Calu3 (cell line): ENCODE results near the gene TRIM10. TPM values are rescaled to one million over a fixed set of nuclear protein-coding genes. Genes with fewer than 3 reads are reported as not detected.

Source experiments
- BruUV-seq: library from RNA; stranded (reverse); fragments of 400-500 nt; replicated peaks from 2 replicates; lab custom pipeline; 2021; lab: Mats Ljungman, UMichigan
- CTCF ChIA-PET: fragments of 300-600 bp; sonication (Branson Sonifier 250); formaldehyde crosslinking; loops from one replicate; lab custom pipeline; 2022; ENCODE audit warnings: antibody characterized with exemption; lab: Charles Lee
- DNase-seq: peaks from one replicate; pipeline ENCODE4 v3.0.0; 2022
- H3K27ac Mint-ChIP-seq: one replicate; pipeline ENCODE4 v1.8.0; 2022; ENCODE audit warnings: mixed read lengths; ENCODE audit not compliant: unreplicated experiment
- H3K27me3 Mint-ChIP-seq: one replicate; pipeline ENCODE4 v1.8.0; 2022; ENCODE audit warnings: mixed read lengths; ENCODE audit not compliant: unreplicated experiment
- H3K36me3 Mint-ChIP-seq: one replicate; pipeline ENCODE4 v1.8.0; 2022; ENCODE audit warnings: mild to moderate bottlenecking, moderate library complexity, mixed read lengths; ENCODE audit not compliant: insufficient read depth, unreplicated experiment
- H3K4me1 Mint-ChIP-seq: one replicate; pipeline ENCODE4 v1.8.0; 2022; ENCODE audit warnings: mild to moderate bottlenecking, low read depth, mixed read lengths; ENCODE audit not compliant: unreplicated experiment
- H3K4me3 Mint-ChIP-seq: one replicate; pipeline ENCODE4 v1.8.0; 2022; ENCODE audit warnings: mild to moderate bottlenecking, low read depth, moderate library complexity, mixed read lengths; ENCODE audit not compliant: unreplicated experiment
- H3K9me3 Mint-ChIP-seq: one replicate; pipeline ENCODE4 v1.8.0; 2022; ENCODE audit warnings: low read depth, mixed read lengths; ENCODE audit not compliant: unreplicated experiment
- intact Hi-C: fragments of 100-400 bp; cut with micrococcal nuclease; formaldehyde crosslinking; loops from one replicate; pipeline ENCODE4 v1.10.0; 2022; ENCODE audit not compliant: unreplicated experiment
- total RNA-seq: library from RNA; stranded (reverse); gene quantifications from 2 replicates; pipeline ENCODE4 v1.2.3, GENCODE V29; 2022
- TF ChIP-seq, protein P1 (sequence below): fragments of 200-600 bp; IDR thresholded peaks from one replicate; pipeline ENCODE4 v1.8.0; 2022; ENCODE audit warnings: antibody characterized with exemption; ENCODE audit not compliant: unreplicated experiment

The TRIM10 gene
- total RNA-seq, 1 experiment from 2014 or later, result 1.8 TPM

DNA sequence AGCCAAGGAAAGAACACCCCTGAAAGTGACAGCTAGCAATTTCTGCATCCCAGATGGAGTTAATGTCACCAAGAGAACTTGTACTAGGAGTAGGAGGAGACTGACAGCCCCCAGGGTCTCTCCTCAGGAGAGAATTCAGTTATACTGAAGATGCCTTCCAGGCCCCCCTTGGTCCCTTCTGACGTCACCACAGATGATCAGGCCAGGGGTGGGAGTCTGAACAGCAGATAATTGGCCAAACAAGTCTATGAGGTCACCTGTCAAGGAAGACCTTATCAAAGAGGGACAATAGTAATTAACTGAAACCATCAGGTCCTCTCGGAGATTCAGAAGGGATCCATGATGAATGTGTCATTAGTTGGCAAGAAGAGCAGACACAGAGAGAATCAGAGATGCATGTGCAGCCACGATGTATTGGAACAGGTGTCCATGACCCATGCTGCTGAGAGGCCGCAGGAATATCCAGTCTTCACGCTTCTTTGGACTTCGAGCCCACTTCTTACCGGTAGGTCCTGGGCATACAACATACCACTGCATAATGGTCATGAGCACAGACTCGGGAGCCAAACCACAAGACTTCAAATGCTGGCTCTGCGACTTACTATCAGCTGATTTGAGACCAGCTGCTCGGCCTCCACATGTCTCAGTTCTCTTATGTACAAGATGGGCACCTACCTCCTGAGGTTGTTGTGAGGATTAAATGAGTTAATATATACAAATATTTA is 10.2 kb downstream of the TRIM10 start:
- BruUV-seq, result no TSS peak
- no peaks in the 10 kb centered on the region for H3K9me3 Mint-ChIP-seq
- H3K4me1 Mint-ChIP-seq, result peaks cover 42% of the 10 kb centered on the region
- DNase-seq, result no peak
- no peak overlapping the region for H3K4me3 Mint-ChIP-seq
- intact Hi-C loops, result loop anchor here (2.0 kb wide), 1 partner anchor 20 kb away; no protein-coding TSS in a partner anchor
- TF ChIP-seq, protein P1, sequence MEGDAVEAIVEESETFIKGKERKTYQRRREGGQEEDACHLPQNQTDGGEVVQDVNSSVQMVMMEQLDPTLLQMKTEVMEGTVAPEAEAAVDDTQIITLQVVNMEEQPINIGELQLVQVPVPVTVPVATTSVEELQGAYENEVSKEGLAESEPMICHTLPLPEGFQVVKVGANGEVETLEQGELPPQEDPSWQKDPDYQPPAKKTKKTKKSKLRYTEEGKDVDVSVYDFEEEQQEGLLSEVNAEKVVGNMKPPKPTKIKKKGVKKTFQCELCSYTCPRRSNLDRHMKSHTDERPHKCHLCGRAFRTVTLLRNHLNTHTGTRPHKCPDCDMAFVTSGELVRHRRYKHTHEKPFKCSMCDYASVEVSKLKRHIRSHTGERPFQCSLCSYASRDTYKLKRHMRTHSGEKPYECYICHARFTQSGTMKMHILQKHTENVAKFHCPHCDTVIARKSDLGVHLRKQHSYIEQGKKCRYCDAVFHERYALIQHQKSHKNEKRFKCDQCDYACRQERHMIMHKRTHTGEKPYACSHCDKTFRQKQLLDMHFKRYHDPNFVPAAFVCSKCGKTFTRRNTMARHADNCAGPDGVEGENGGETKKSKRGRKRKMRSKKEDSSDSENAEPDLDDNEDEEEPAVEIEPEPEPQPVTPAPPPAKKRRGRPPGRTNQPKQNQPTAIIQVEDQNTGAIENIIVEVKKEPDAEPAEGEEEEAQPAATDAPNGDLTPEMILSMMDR, result no peak
- H3K27ac Mint-ChIP-seq, result no peak overlapping the region
- no peaks in the 10 kb centered on the region for H3K36me3 Mint-ChIP-seq
- CTCF ChIA-PET, result no interaction called here
- no peaks in the 10 kb centered on the region for H3K27me3 Mint-ChIP-seq

DNA sequence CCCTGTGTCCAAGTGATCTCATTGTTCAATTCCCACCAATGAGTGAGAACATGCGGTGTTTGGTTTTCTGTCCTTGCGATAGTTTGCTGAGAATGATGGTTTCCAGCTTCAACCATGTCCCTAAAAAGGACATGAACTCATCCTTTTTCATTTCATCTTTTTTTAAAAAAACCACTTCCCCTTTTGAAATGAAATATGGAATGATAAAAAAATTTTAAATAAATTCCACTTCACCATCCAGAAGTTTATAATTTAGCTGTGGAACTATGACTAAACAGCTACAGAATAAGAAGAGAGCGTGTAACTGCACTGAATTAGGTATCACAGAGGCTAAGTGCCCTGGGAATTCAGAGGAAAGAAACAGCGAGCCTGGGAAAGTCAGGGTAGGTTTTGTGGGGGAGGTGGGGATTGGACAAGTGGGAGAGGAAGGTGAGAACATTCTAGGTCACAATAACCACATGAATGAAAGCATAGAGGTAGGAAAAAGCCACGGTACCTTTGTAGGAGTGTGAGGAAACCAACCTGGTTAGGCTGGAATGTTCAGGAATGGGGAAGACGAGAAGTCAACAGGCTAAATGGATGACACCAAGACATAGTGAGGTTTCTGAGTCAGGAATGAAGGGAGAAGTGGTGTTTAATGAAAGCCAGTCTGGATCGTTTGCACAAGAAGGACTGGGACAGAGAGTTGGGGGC is 11.0 kb downstream of the TRIM10 start:
- Mint-ChIP-seq H3K27ac (no peak overlapping the region), H3K9me3 (no peaks in the 10 kb centered on the region), H3K36me3 (no peaks in the 10 kb centered on the region), H3K4me3 (no peak overlapping the region), H3K27me3 (no peaks in the 10 kb centered on the region), H3K4me1 (peaks cover 34% of the 10 kb centered on the region)
- TF ChIP-seq, protein P1, result no peak
- CTCF ChIA-PET, result interaction anchor here (0.5 kb wide), 1 partner anchor 30 kb away, joined by 3 read pairs; no protein-coding TSS in a partner anchor
- DNase-seq, result no peak
- BruUV-seq, result no TSS peak
- intact Hi-C loops, result loop anchor here (2.0 kb wide), 1 partner anchor 21 kb away; no protein-coding TSS in a partner anchor

DNA sequence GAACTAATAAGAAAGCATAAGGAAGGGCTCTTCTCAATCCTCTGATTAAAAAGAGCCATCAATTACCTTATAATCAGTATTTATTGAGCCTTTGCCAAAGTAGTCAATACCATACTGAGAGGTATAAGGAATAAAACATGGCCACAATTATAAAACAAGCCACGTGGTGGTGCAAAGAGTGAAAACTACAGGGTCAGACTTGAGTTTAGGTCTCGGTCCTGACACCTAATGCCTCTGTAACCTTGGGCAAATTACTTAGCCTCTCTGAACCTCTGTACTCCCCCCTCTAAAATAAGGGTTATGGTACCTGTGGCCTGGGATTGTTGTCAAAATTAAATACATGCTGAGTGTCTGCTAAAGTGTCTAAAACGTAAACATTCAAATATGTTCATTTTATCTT is 11.8 kb downstream of the TRIM10 start:
- H3K36me3 Mint-ChIP-seq, result no peaks in the 10 kb centered on the region
- CTCF ChIA-PET, result no interaction called here
- peaks cover 26% of the 10 kb centered on the region for H3K4me1 Mint-ChIP-seq
- TF ChIP-seq, protein P1, result no peak
- intact Hi-C loops, result no loop called here
- H3K27me3 Mint-ChIP-seq, result peaks cover 6% of the 10 kb centered on the region
- no peak overlapping the region for H3K27ac Mint-ChIP-seq
- BruUV-seq, result no TSS peak
- H3K9me3 Mint-ChIP-seq, result no peaks in the 10 kb centered on the region
- no peak for DNase-seq
- no peak overlapping the region for H3K4me3 Mint-ChIP-seq

DNA sequence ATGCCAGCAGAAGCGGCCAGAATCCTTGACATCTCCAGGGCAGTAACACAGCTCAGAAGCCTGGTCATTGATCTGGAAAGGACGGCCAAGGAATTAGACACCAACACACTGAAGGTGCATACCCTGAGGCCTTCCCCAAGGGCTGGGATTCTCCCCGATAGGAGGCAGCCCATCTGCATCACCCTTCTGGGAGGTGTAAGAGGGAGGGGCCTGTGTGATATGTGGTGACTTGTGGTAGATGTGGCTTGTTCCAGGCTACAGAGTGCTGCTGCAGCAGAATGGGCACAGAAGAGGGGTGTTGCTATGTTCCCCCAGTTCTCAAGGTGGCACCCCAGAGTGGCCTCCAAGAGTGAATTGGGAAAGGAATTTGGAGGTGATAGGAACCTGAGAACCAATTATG is 13.9 kb downstream of the TRIM10 start:
- Mint-ChIP-seq H3K4me1 (peaks cover 12% of the 10 kb centered on the region), H3K27ac (no peak overlapping the region), H3K9me3 (no peaks in the 10 kb centered on the region), H3K27me3 (peaks cover 11% of the 10 kb centered on the region), H3K36me3 (no peaks in the 10 kb centered on the region), H3K4me3 (no peak overlapping the region)
- CTCF ChIA-PET, result interaction anchor here (0.6 to 1.6 kb wide), 4 partner anchors 16 to 1033 kb away, joined by 3 to 4 read pairs (median 4); no protein-coding TSS in a partner anchor
- BruUV-seq, result no TSS peak
- TF ChIP-seq, protein P1, result no peak
- intact Hi-C loops, result no loop called here
- no peak for DNase-seq
